ENCODE measurements around the gene FREM2.

FREM2 gene

GRCh38 chr13:38804061-38804460 lies 117.2 kb downstream of the FREM2 start:
- Histone ChIP-seq H2BK120ac (ENCODE audit: insufficient read depth, low read length, poor library complexity) (no peak overlapping the region), H3K79me1 (ENCODE audit: low read length) (no peaks in the 10 kb centered on the region), H3K4me3 (ENCODE audit: low read depth, low read length) (no peak overlapping the region), H4K8ac (ENCODE audit: low read depth, low read length) (no peak overlapping the region), H3K18ac (ENCODE audit: low read length) (no peak overlapping the region), H3K79me2 (ENCODE audit: control insufficient read depth, insufficient read depth, low read length, poor library complexity) (no peaks in the 10 kb centered on the region), H2AK5ac (ENCODE audit: low read length) (no peak overlapping the region), H2AFZ (ENCODE audit: insufficient read depth, low read length, poor library complexity) (no peak overlapping the region), H4K91ac (ENCODE audit: low read depth, low read length) (no peak overlapping the region), H3K36me3 (ENCODE audit: control insufficient read depth in 1 of 2, insufficient read depth in 2 of 2, low read length in 2 of 2) (no peaks in the 10 kb centered on the region), H3K4me1 (ENCODE audit: control insufficient read depth in 1 of 2, insufficient read depth in 2 of 2, low read length in 2 of 2) (peaks cover 0 to 2% of the 10 kb centered on the region in 2 experiments), H3K4ac (ENCODE audit: low read depth, low read length) (no peak overlapping the region), H2BK12ac (ENCODE audit: low read length) (no peak overlapping the region), H3K27ac (ENCODE audit: low read depth, low read length) (no peak overlapping the region), H3K27me3 (ENCODE audit: insufficient read depth, low read length) (no peaks in the 10 kb centered on the region), H2BK5ac (ENCODE audit: low read depth, low read length, poor library complexity) (no peak overlapping the region), H3K9me3 (ENCODE audit: insufficient read depth, low read depth, low read length) (no peaks in the 10 kb centered on the region), H3K9ac (ENCODE audit: low read length) (no peak overlapping the region), H3K14ac (ENCODE audit: low read length) (no peak overlapping the region), H3K4me2 (ENCODE audit: low read length) (no peak overlapping the region), H3K23ac (ENCODE audit: low read length) (no peak overlapping the region), H4K12ac (ENCODE audit: low read depth, low read length) (no peak overlapping the region)
- WGBS (ENCODE audit: extremely low coverage, insufficient coverage, insufficient read length) = no CpG with 5 or more reads among the region's 2 CpGs
- no peak for DNase-seq

DNA sequence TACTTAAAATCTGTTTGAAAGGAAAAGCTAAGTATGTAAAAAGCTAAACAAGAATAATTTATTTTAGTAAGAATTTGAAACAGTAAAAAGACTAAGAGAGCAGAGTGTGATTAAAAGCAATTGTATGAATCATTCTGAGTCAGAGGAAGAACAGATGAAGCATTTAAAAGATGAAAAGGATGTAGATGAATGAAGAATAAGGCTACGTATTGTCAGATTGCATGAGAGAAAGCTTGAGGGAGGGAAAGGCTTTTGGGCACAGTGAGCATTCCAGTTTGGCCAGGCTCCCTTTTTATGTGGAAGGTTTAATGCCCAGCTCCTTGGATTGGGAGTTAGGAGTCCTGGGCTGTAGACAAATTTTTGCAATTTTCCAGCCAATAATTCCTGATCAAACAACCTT lies 117.7 kb downstream of the FREM2 start:
- Histone ChIP-seq H3K23ac (ENCODE audit: low read length) (no peak overlapping the region), H3K14ac (ENCODE audit: low read length) (no peak overlapping the region), H4K91ac (ENCODE audit: low read depth, low read length) (no peak overlapping the region), H3K4me3 (ENCODE audit: low read depth, low read length) (no peak overlapping the region), H2AK5ac (ENCODE audit: low read length) (no peak overlapping the region), H2BK12ac (ENCODE audit: low read length) (no peak overlapping the region), H3K36me3 (ENCODE audit: control insufficient read depth in 1 of 2, insufficient read depth in 2 of 2, low read length in 2 of 2) (no peaks in the 10 kb centered on the region), H3K9me3 (ENCODE audit: insufficient read depth, low read depth, low read length) (no peaks in the 10 kb centered on the region), H3K79me1 (ENCODE audit: low read length) (no peaks in the 10 kb centered on the region), H2BK5ac (ENCODE audit: low read depth, low read length, poor library complexity) (no peak overlapping the region), H4K12ac (ENCODE audit: low read depth, low read length) (no peak overlapping the region), H3K27me3 (ENCODE audit: insufficient read depth, low read length) (no peaks in the 10 kb centered on the region), H3K4me2 (ENCODE audit: low read length) (no peak overlapping the region), H3K27ac (ENCODE audit: low read depth, low read length) (no peak overlapping the region), H4K8ac (ENCODE audit: low read depth, low read length) (no peak overlapping the region), H3K4me1 (ENCODE audit: control insufficient read depth in 1 of 2, insufficient read depth in 2 of 2, low read length in 2 of 2) (peaks cover 0 to 2% of the 10 kb centered on the region in 2 experiments), H3K9ac (ENCODE audit: low read length) (no peak overlapping the region), H3K18ac (ENCODE audit: low read length) (no peak overlapping the region), H3K79me2 (ENCODE audit: control insufficient read depth, insufficient read depth, low read length, poor library complexity) (no peaks in the 10 kb centered on the region), H2AFZ (ENCODE audit: insufficient read depth, low read length, poor library complexity) (no peak overlapping the region), H2BK120ac (ENCODE audit: insufficient read depth, low read length, poor library complexity) (no peak overlapping the region), H3K4ac (ENCODE audit: low read depth, low read length) (no peak overlapping the region)
- no peak for DNase-seq
- no CpG with 5 or more reads among the region's 1 CpG for WGBS (ENCODE audit: extremely low coverage, insufficient coverage, insufficient read length)

GRCh38 chr13:38814331-38814730 lies 127.5 kb downstream of the FREM2 start:
- Histone ChIP-seq H3K4me2 (ENCODE audit: low read length) (no peak overlapping the region), H3K27ac (ENCODE audit: low read depth, low read length) (peak overlapping the region; percentile 9), H3K14ac (ENCODE audit: low read length) (no peak overlapping the region), H4K91ac (ENCODE audit: low read depth, low read length) (no peak overlapping the region), H2BK5ac (ENCODE audit: low read depth, low read length, poor library complexity) (no peak overlapping the region), H3K18ac (ENCODE audit: low read length) (no peak overlapping the region), H4K12ac (ENCODE audit: low read depth, low read length) (no peak overlapping the region), H2BK120ac (ENCODE audit: insufficient read depth, low read length, poor library complexity) (no peak overlapping the region), H2AFZ (ENCODE audit: insufficient read depth, low read length, poor library complexity) (no peak overlapping the region), H3K79me1 (ENCODE audit: low read length) (no peaks in the 10 kb centered on the region), H3K36me3 (ENCODE audit: control insufficient read depth in 1 of 2, insufficient read depth in 2 of 2, low read length in 2 of 2) (no peaks in the 10 kb centered on the region), H3K9me3 (ENCODE audit: insufficient read depth, low read depth, low read length) (no peaks in the 10 kb centered on the region), H3K79me2 (ENCODE audit: control insufficient read depth, insufficient read depth, low read length, poor library complexity) (no peaks in the 10 kb centered on the region), H3K4me3 (ENCODE audit: low read depth, low read length) (no peak overlapping the region), H3K23ac (ENCODE audit: low read length) (no peak overlapping the region), H2BK12ac (ENCODE audit: low read length) (no peak overlapping the region), H4K8ac (ENCODE audit: low read depth, low read length) (no peak overlapping the region), H3K4me1 (ENCODE audit: control insufficient read depth in 1 of 2, insufficient read depth in 2 of 2, low read length in 2 of 2) (peaks cover 5 to 6% of the 10 kb centered on the region in 2 experiments), H3K9ac (ENCODE audit: low read length) (no peak overlapping the region), H3K4ac (ENCODE audit: low read depth, low read length) (no peak overlapping the region), H2AK5ac (ENCODE audit: low read length) (no peak overlapping the region), H3K27me3 (ENCODE audit: insufficient read depth, low read length) (no peaks in the 10 kb centered on the region)
- no peak for DNase-seq
- no CpG with 5 or more reads among the region's 1 CpG for WGBS (ENCODE audit: extremely low coverage, insufficient coverage, insufficient read length)

DNA sequence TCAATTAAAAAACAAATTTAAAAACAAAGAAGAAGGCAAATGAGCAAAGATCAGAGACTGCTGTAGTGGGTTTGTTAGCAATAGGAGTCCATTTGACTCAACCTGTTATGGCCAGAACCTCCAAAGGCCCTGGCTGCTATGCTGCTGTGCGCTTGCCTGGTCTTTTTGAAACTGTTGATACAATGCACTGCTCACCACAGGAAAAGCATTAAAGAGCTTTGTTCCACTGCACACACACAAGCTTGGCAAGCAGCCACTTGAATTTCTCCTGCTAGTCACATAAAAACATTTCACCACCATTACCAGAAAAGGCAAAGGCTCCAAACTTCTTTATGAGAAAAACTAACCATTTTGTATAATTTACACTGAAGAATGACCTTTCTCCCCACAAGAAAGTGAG lies 132.2 kb downstream of the FREM2 start:
- Histone ChIP-seq H3K36me3 (ENCODE audit: control insufficient read depth in 1 of 2, insufficient read depth in 2 of 2, low read length in 2 of 2) (peaks cover 0 to 2% of the 10 kb centered on the region in 2 experiments), H3K27me3 (ENCODE audit: insufficient read depth, low read length) (no peaks in the 10 kb centered on the region), H3K4me3 (ENCODE audit: low read depth, low read length) (no peak overlapping the region), H4K12ac (ENCODE audit: low read depth, low read length) (no peak overlapping the region), H3K79me2 (ENCODE audit: control insufficient read depth, insufficient read depth, low read length, poor library complexity) (no peaks in the 10 kb centered on the region), H2BK120ac (ENCODE audit: insufficient read depth, low read length, poor library complexity) (no peak overlapping the region), H2BK12ac (ENCODE audit: low read length) (no peak overlapping the region), H4K91ac (ENCODE audit: low read depth, low read length) (no peak overlapping the region), H3K18ac (ENCODE audit: low read length) (no peak overlapping the region), H3K14ac (ENCODE audit: low read length) (no peak overlapping the region), H3K4me2 (ENCODE audit: low read length) (no peak overlapping the region), H3K79me1 (ENCODE audit: low read length) (peaks cover 4% of the 10 kb centered on the region), H3K4ac (ENCODE audit: low read depth, low read length) (no peak overlapping the region), H3K4me1 (ENCODE audit: control insufficient read depth in 1 of 2, insufficient read depth in 2 of 2, low read length in 2 of 2) (peaks cover 9 to 10% of the 10 kb centered on the region in 2 experiments), H3K27ac (ENCODE audit: low read depth, low read length) (no peak overlapping the region), H3K9me3 (ENCODE audit: insufficient read depth, low read depth, low read length) (no peaks in the 10 kb centered on the region), H4K8ac (ENCODE audit: low read depth, low read length) (no peak overlapping the region), H3K9ac (ENCODE audit: low read length) (no peak overlapping the region), H3K23ac (ENCODE audit: low read length) (no peak overlapping the region), H2AFZ (ENCODE audit: insufficient read depth, low read length, poor library complexity) (no peak overlapping the region), H2BK5ac (ENCODE audit: low read depth, low read length, poor library complexity) (no peak overlapping the region), H2AK5ac (ENCODE audit: low read length) (no peak overlapping the region)
- no peak for DNase-seq
- no CpG with 5 or more reads among the region's 1 CpG for WGBS (ENCODE audit: extremely low coverage, insufficient coverage, insufficient read length)

Measured in trophoblast cell (in vitro differentiated cells and primary cell).